ENCODE measurements around the gene B9D1. TPM values are rescaled to one million over a fixed set of nuclear protein-coding genes. Genes with fewer than 3 reads are reported as not detected.

The B9D1 gene
- total and polyA plus RNA-seq, 2 experiments from 2014 or later: 35.2 to 63.5 TPM

DNA sequence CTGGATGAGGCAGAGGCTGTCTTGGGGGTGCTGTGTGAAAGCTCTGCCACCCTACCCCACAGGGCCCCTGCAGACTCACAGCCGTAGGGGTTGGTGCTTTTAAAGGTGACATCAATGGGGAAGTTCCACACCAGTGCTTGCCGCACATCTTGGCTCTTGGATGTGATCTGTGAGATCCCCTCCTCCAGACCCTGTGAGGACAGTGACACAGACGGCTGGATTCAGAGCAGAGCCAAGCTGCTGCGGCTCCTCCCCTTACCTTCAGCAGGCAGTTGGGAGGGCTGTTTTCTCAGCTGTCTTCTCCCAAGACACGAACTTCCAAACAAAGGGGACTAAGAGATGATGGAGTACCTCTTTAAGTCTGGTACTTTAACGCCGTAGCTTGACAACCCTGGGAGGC is 4.8 kb downstream of the B9D1 start (continued):
- TF ChIP-seq, protein P1, sequence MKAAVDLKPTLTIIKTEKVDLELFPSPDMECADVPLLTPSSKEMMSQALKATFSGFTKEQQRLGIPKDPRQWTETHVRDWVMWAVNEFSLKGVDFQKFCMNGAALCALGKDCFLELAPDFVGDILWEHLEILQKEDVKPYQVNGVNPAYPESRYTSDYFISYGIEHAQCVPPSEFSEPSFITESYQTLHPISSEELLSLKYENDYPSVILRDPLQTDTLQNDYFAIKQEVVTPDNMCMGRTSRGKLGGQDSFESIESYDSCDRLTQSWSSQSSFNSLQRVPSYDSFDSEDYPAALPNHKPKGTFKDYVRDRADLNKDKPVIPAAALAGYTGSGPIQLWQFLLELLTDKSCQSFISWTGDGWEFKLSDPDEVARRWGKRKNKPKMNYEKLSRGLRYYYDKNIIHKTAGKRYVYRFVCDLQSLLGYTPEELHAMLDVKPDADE (IDR thresholded peaks at IDR 0.05): no peak
- no peak for TF ChIP-seq POLR2AphosphoS5 (IDR thresholded peaks at IDR 0.05; ENCODE audit: low read depth)
- TF ChIP-seq, protein P2, sequence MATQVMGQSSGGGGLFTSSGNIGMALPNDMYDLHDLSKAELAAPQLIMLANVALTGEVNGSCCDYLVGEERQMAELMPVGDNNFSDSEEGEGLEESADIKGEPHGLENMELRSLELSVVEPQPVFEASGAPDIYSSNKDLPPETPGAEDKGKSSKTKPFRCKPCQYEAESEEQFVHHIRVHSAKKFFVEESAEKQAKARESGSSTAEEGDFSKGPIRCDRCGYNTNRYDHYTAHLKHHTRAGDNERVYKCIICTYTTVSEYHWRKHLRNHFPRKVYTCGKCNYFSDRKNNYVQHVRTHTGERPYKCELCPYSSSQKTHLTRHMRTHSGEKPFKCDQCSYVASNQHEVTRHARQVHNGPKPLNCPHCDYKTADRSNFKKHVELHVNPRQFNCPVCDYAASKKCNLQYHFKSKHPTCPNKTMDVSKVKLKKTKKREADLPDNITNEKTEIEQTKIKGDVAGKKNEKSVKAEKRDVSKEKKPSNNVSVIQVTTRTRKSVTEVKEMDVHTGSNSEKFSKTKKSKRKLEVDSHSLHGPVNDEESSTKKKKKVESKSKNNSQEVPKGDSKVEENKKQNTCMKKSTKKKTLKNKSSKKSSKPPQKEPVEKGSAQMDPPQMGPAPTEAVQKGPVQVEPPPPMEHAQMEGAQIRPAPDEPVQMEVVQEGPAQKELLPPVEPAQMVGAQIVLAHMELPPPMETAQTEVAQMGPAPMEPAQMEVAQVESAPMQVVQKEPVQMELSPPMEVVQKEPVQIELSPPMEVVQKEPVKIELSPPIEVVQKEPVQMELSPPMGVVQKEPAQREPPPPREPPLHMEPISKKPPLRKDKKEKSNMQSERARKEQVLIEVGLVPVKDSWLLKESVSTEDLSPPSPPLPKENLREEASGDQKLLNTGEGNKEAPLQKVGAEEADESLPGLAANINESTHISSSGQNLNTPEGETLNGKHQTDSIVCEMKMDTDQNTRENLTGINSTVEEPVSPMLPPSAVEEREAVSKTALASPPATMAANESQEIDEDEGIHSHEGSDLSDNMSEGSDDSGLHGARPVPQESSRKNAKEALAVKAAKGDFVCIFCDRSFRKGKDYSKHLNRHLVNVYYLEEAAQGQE (IDR thresholded peaks at IDR 0.05; ENCODE audit: unreplicated experiment): no peak
- TF ChIP-seq JUNB (IDR thresholded peaks at IDR 0.05; ENCODE audit: unreplicated experiment): no peak
- no peak for TF ChIP-seq EZH2 (IDR thresholded peaks at IDR 0.05; ENCODE audit: low read depth, unreplicated experiment)
- TF ChIP-seq, protein P3, sequence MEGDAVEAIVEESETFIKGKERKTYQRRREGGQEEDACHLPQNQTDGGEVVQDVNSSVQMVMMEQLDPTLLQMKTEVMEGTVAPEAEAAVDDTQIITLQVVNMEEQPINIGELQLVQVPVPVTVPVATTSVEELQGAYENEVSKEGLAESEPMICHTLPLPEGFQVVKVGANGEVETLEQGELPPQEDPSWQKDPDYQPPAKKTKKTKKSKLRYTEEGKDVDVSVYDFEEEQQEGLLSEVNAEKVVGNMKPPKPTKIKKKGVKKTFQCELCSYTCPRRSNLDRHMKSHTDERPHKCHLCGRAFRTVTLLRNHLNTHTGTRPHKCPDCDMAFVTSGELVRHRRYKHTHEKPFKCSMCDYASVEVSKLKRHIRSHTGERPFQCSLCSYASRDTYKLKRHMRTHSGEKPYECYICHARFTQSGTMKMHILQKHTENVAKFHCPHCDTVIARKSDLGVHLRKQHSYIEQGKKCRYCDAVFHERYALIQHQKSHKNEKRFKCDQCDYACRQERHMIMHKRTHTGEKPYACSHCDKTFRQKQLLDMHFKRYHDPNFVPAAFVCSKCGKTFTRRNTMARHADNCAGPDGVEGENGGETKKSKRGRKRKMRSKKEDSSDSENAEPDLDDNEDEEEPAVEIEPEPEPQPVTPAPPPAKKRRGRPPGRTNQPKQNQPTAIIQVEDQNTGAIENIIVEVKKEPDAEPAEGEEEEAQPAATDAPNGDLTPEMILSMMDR (conservative IDR thresholded peaks at IDR 0.05; ENCODE audit: low read depth in 2 of 2): no peak
- no peak for TF ChIP-seq STAT1 (IDR thresholded peaks at IDR 0.05; ENCODE audit: unreplicated experiment)
- TF ChIP-seq ZNF331 (CRISPR knock-in tag; IDR thresholded peaks at IDR 0.05; ENCODE audit: low read depth): no peak
- no peak for TF ChIP-seq EZH2phosphoT487 (IDR thresholded peaks at IDR 0.05; ENCODE audit: unreplicated experiment)

DNA sequence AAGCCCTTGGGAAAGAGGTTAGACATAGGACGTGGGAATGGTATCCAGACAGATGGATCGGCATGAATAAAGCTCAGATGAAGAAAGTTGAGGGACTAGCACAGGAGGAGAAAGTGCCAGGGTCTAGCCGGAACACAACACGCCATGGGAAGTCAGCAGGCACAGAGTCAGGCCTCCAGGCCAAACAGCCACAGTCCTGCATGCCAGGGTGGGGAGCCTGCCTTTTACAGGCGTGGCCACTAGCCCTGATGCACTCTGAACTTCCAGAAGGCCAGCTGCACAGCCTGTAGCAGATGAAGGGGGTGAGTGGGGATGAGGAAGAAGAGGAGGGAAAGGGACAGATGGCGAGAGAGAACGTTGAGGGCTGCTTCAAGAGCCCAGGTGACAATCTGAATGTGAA is 5.2 kb downstream of the B9D1 start:
- H3K36me3 Mint-ChIP-seq (ENCODE audit: low read depth): peaks cover 7% of the 10 kb centered on the region; the same call in 2 of the 3 replicates
- no peak for ATAC-seq
- TF ChIP-seq ZNF114 (CRISPR knock-in tag; IDR thresholded peaks at IDR 0.05) (no peak), STAT1 (IDR thresholded peaks at IDR 0.05; ENCODE audit: unreplicated experiment) (no peak), EZH2 (IDR thresholded peaks at IDR 0.05; ENCODE audit: low read depth, unreplicated experiment) (no peak), ZNF331 (CRISPR knock-in tag; IDR thresholded peaks at IDR 0.05; ENCODE audit: low read depth) (no peak)
- TF ChIP-seq, protein P3 (conservative IDR thresholded peaks at IDR 0.05; ENCODE audit: low read depth in 2 of 2): no peak
- TF ChIP-seq, protein P1 (IDR thresholded peaks at IDR 0.05): no peak

More for the DNA sequence above, 5.2 kb downstream of the B9D1 start:
- Mint-ChIP-seq H3K27ac (no peak overlapping the region), H3K4me3 (no peak overlapping the region), H3K9me3 (no peaks in the 10 kb centered on the region), H3K27me3 (ENCODE audit: insufficient read depth, low read depth, poor library complexity) (no peaks in the 10 kb centered on the region), H3K4me1 (peaks cover 7% of the 10 kb centered on the region)
- Histone ChIP-seq H3K36me3 (ENCODE audit: insufficient read depth) (no peaks in the 10 kb centered on the region), H3K4me1 (ENCODE audit: insufficient read depth) (peaks cover 4% of the 10 kb centered on the region; the same call in 1 of the 2 replicates), H3K4me2 (no peak overlapping the region), H3K27ac (ENCODE audit: low read depth) (no peak overlapping the region), H3K27me3 (ENCODE audit: insufficient read depth) (no peaks in the 10 kb centered on the region), H3F3A (replicated peaks; ENCODE audit: low read depth) (no peaks in the 10 kb centered on the region), H3K79me2 (replicated peaks; ENCODE audit: insufficient read depth) (no peaks in the 10 kb centered on the region), H4K20me1 (replicated peaks; ENCODE audit: insufficient read depth) (no peaks in the 10 kb centered on the region; the same call in 1 of the 2 replicates), H2AFZ (no peak overlapping the region), H3K4me3 (no peak overlapping the region), H3K9me2 (ENCODE audit: insufficient read depth) (no peaks in the 10 kb centered on the region)
- DNase-seq (ENCODE audit: low spot score): no peak
